B cell (primary cell): ENCODE results near the gene CCDC121.

ENCODE experiments used
- EZH2 ChIP-seq: IDR thresholded peaks from 2 replicates; pipeline ENCODE4 v1.6.1; 2012; ENCODE audit warnings: borderline replicate concordance, low read depth, mild to moderate bottlenecking, moderate library complexity, low read length; ENCODE audit not compliant: insufficient read depth, poor library complexity, severe bottlenecking
- TF ChIP-seq, protein P1 (sequence below): fragments of 200-600 bp; IDR thresholded peaks from one replicate; pipeline ENCODE4 v1.8.0; 2022; ENCODE audit warnings: antibody characterized with exemption, mild to moderate bottlenecking

DNA sequence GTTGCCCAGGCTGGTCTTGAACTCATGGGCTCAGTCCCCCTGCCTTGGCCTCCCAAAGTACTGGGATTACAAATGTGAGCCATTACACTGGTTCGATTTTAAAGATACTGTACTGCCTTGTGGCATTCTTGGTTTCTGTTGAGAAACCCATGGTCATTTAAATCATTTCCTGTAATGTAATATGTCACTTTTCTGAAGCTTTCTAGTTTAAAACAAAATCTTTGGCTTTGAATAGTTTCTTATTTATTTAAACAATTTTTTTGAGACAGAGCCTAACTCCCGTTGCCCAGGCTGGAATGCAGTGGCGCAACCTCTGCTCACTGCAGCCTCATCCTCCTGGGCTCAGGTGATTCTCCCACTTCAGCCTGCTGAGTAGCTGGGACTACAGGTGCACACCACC, 37.1 kb downstream of the CCDC121 start:
- TF ChIP-seq, protein P1, sequence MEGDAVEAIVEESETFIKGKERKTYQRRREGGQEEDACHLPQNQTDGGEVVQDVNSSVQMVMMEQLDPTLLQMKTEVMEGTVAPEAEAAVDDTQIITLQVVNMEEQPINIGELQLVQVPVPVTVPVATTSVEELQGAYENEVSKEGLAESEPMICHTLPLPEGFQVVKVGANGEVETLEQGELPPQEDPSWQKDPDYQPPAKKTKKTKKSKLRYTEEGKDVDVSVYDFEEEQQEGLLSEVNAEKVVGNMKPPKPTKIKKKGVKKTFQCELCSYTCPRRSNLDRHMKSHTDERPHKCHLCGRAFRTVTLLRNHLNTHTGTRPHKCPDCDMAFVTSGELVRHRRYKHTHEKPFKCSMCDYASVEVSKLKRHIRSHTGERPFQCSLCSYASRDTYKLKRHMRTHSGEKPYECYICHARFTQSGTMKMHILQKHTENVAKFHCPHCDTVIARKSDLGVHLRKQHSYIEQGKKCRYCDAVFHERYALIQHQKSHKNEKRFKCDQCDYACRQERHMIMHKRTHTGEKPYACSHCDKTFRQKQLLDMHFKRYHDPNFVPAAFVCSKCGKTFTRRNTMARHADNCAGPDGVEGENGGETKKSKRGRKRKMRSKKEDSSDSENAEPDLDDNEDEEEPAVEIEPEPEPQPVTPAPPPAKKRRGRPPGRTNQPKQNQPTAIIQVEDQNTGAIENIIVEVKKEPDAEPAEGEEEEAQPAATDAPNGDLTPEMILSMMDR = no peak
- TF ChIP-seq EZH2 = no peak
